GM12891 (cell line): ENCODE data around the gene TRERF1.

ENCODE experiments used
- POLR2A ChIP-seq: IDR thresholded peaks from 2 replicates; pipeline ENCODE4 v1.6.1; 2011; ENCODE audit warnings: low read depth, low read length, control low read depth
- POLR2AphosphoS5 ChIP-seq: IDR thresholded peaks from 2 replicates; pipeline ENCODE4 v1.6.1; 2011; ENCODE audit warnings: low read depth, low read length, control low read depth
- TAF1 ChIP-seq: IDR thresholded peaks from 2 replicates; pipeline ENCODE4 v1.6.1; 2011; ENCODE audit warnings: low read depth, low read length, control low read depth

- no peak for TF ChIP-seq POLR2A
- no peak for TF ChIP-seq TAF1
- TF ChIP-seq POLR2AphosphoS5, result no peak
Observed at GRCh38 chr6:42451333-42452170, at the start of gene TRERF1.
